ENCODE measurements around the gene C19orf25. TPM values are rescaled to one million over a fixed set of nuclear protein-coding genes. Genes with fewer than 3 reads are reported as not detected.

Gene C19orf25
- total RNA-seq, 1 donor from 2014 or later: 19.2 TPM

GRCh38 chr19:1496714-1497577, 17.9 kb upstream of the C19orf25 start:
- ATAC-seq: peak; percentile 4

GRCh38 chr19:1495799-1496713, 17.0 kb upstream of the C19orf25 start:
- ATAC-seq: peak; percentile 46

DNA sequence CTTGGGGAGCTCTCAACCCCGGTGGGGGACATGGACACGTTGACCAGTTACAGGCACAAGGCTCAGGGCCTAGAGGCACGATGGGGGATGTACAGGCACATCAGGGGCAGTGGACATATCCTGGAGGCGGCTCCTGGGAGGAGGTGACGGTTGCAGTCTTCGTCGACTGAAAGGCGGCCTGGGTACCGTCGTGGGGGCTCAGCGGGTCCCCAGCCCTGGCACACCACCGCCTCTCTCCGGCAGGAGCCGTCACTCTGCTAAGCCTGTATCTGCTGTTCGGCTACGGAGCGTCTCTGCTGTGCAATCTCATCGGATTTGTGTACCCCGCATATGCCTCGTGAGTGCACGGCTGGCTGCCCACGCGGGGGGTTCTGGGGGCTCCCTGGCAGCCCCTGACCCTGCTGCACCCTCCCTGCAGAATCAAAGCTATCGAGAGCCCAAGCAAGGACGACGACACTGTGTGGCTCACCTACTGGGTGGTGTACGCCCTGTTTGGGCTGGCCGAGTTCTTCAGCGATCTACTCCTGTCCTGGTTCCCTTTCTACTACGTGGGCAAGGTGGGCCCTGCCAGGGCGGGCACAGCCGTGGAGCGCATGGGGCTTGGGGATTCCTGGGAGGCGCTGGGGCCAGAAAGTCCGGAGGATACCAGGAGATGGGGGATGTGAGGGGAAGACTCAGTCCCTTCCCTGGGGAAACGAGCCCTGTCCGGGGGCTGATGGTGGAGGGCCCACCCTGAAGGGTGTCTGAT, 16.2 kb upstream of the C19orf25 start:
- no peak for ATAC-seq

- no peak for ATAC-seq
Observed at GRCh38 chr19:1494115-1494815, 15.2 kb upstream of the C19orf25 start.

GRCh38 chr19:1492474-1493006, 13.5 kb upstream of the C19orf25 start:
- ATAC-seq: no peak

DNA sequence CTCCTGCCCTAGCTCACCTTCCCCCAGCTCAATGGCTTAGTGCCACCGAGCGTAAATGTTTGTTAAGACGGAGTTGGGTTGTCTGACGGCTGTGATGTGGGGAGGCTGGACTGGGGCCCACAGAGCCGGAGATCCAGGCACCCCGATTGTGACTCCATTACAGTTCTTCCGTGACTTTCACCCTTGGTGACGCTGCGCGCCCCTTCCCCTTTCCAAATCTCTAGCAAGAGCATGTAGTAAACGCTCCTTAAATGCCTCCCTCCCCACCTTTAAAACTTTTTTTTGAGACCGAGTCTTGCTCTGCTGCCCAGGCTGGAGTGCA, 12.8 kb upstream of the C19orf25 start:
- no peak for ATAC-seq

DNA sequence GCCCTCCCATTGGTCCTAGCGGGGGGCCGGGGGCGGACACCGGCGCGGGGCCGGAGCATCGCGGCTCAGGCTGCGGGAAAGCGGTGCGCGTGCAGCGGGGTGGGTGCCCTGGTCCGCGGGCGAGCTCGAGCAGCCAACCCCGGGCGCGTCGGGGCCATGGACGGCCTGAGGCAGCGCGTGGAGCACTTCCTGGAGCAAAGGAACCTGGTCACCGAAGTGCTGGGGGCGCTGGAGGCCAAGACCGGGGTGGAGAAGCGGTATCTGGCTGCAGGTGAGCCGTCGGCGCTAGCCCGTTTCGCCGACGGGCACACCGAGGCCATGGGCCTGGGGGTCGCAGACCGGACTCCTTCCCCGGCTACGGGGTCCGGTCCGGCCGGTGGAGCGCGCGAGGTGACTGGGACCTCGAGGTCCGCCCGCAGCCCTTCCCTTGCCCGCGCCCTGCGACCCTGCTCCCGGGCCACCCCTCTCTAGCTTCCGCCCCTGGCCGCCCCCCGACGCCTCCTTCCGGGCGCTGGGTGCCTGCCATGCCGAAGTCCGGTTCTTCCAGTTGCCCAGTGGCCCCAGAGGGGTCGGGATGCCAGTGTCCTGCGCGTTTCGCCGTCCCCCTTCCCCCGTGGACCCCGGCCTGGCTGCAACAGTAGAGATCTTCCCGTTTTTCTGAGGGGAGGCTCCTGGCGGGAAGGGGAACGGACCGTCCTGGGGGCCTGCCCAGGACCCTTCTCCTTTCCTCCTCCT, 12.3 kb upstream of the C19orf25 start, which contains the start of gene REEP6:
REEP6 (plus strand) TSS at position 68 of the 735 bp plus-strand sequence; CDS start at position 157, 89 bp downstream.
- ATAC-seq: no peak

- peak; percentile 93 for ATAC-seq
Observed at GRCh38 chr19:1490311-1491113, 11.5 kb upstream of the C19orf25 start, which contains the start of gene PCSK4. Gene PCSK4, minus strand, starts transcription at chr19:1490350. Its CDS starts 4 bp downstream, at chr19:1490346.

GRCh38 chr19:1489463-1490310, 10.7 kb upstream of the C19orf25 start:
- ATAC-seq: no peak

DNA sequence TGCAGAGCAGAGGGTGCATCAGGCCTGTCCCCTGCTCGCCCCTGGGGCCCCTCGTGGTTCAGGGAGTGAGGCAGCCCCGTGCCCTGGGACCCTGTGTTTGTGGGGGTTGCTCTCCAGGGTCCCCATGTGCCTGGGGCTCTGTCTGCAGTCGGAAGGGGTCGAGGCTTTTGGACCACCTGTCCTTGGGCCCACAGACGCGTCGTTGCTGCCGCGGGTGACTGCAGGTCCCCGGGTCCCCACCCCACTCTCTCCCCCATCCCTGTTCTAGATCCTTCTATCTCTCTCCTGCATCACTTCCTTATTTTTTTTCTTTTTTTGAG, 9.2 kb upstream of the C19orf25 start:
- ATAC-seq: no peak

DNA sequence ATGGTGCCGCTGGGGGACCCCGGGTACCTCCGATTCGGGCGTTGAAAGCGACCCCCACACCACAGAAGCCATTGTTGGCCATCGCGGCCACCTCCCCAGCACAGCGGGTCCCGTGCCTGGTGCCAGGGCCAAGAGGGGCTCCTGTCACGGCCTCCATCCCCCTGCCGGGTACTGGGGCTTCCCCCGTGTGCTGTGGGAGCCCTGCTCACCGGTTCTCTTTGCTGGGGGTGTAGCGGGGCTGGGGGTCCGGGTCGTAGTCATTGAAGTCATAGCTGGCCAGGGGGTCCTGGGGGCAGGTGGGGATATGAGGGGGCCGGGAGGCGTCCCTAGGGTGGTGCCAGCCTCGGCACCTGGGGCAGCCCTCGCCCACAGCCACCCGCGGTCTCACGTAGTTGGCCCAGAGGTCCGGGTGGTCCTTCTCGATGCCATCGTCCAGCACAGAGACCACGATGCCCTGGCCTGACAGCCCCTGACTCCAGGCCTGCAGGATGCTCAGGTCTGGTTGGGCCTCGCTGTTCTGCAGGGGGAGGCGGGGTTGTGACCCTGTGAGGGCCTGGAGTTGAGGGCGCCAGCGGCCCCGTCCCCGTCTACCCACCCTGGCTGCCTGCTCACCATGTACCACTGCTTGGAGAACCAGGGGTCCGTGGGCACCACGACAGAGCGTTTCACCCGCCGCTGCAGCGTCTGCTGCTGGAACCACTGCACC, 8.7 kb upstream of the C19orf25 start:
- ATAC-seq: no peak

GRCh38 chr19:1486720-1487575, 7.9 kb upstream of the C19orf25 start:
- no peak for ATAC-seq

- ATAC-seq: no peak
Observed at GRCh38 chr19:1483979-1484428, 5.0 kb upstream of the C19orf25 start.

DNA sequence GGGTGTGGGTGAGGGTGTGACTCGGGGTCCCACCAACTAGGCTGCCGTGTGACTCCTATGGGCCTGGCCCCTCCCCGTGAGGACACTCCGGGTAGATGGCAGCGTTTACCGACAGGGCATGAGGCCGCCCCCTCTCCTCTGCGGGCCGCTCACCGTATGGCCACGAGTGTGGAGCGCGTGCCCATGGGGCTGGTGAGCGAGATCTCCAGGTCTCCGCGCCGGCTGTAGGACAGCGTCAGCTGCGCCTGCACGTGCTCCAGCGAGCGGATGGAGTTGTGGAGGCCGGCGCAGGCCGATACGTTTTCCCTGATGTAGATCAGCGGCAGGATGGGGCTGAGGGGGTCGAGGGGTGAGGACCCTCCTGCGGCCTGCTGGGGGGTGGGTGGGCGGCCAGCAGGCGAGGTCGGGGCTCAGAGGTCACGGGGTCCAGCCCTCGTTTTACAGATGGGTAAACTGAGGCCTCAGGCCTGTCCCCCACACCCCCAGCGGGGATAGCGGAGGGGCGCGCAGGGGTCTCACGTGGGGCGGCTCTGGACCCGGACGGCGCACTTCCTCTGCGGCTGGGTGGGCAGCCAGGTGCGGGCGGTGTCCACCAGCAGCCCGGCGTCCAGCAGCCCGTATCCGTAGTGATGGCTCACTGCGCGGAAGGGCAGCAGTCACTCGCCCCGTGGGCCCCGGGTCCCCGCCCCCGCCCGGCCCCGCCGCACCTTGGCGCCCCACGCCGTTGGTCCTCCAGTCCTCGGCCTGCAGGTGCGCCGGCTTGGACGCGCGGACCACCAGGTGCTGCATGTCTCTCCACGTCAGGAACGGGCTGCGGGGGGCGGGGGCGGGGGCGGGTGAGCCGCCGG, 4.3 kb upstream of the C19orf25 start:
- ATAC-seq: no peak

DNA sequence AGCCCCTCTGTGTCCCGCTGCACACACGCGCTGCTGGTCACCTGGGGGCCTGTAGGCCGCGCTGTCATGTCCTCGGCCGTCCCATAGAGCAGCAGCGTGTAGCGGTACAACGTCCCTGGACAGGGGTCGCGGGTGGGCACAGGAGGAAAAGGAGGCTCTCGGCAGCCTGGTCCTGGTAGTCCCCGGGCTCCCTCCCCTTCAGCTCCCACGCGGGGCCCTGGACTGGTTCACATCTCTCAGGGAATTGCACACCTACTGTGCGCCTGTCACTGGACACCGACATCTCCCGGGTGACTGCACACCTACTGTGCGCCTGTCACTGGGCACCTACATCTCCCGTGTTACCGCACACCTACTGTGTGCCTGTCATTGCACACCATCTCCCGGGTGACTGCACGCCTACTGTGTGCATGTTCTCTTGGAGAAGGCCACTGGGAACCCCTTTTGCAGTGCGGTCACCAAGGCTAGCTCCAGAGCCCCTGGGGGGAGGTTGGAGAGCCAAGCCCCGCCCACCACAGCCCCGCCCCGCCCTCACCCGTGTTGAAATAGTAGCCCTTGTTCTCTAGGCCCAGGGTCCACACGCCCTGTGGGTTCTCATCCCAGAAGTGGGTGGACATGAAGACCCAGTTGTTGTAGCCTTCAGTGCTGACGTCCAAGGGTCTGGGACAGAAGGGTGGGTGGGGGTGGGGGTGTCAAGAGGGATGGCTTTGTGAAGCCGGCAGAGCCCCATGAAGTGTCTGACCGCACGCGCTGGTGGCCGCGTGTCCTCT, 3.5 kb upstream of the C19orf25 start:
- no peak for ATAC-seq

DNA sequence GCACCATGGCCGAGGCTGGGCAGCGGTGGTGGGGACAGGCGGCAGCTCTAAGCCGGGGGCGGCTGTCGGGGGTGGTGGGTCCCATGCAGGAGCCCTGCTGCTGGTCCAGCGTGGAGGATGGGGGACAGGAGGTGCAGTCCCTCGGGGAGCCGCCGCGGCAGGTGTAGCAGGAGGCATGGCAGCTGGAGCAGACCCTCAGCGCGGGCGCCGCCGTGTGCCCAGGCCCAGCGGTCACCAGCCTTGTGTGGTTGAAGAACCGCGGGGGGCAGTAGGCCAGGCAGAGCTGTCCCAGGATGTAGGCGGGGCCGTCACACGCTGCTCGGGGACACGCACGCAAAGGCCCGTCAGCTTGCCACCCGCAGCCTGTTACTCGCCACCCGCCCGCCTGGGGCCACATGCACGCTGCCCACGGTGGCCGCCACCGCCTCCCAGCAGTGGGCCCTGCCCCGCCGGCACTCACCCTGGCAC, 2.9 kb upstream of the C19orf25 start:
- ATAC-seq: no peak
